Activated T-helper 1 cell treated with anti-CD3 and anti-CD28 coated beads, Interleukin-12 subunit alpha, Interleukin-12 subunit beta, Interleukin-2, Interleukin-4 antibody, amounts not matched to agents 30 ng/mL and 10 ng/mL and 1 ng/mL, durations not matched to agents 14 hours and 24 hours and 36 hours (primary cell): Measurements from ENCODE around the gene SP140L. TPM values are rescaled to one million over a fixed set of nuclear protein-coding genes. Genes with fewer than 3 reads are reported as not detected.
"Not testable (repeated sequence)": the region's sequence is repeated elsewhere in the genome, so short reads cannot be mapped to it uniquely, and the experiment has no call there.

Experiments used
- DNase-seq: peaks from one replicate; pipeline ENCODE4 v3.0.0; 2021; ENCODE audit warnings: low spot score
- H3K27ac Mint-ChIP-seq: one replicate; pipeline ENCODE4 v1.8.0; 2021; ENCODE audit warnings: mild to moderate bottlenecking, mixed read lengths
- H3K27me3 Mint-ChIP-seq: one replicate; pipeline ENCODE4 v1.8.0; 2022; ENCODE audit warnings: mild to moderate bottlenecking, moderate library complexity, mixed read lengths; ENCODE audit not compliant: insufficient read depth
- H3K36me3 Mint-ChIP-seq: one replicate; pipeline ENCODE4 v1.8.0; 2021; ENCODE audit warnings: low read depth, mixed read lengths
- H3K4me1 Mint-ChIP-seq: one replicate; pipeline ENCODE4 v1.8.0; 2021; ENCODE audit warnings: low read depth, mixed read lengths
- H3K4me3 Mint-ChIP-seq: one replicate; pipeline ENCODE4 v1.8.0; 2021; ENCODE audit warnings: mild to moderate bottlenecking, moderate library complexity, mixed read lengths
- H3K9me3 Mint-ChIP-seq: one replicate; pipeline ENCODE4 v1.8.0; 2021; ENCODE audit warnings: mixed read lengths
- intact Hi-C: fragments of 100-400 bp; cut with micrococcal nuclease; formaldehyde crosslinking; loops from one replicate; pipeline ENCODE4 v1.15.1; 2024
- total RNA-seq: library from RNA; stranded (reverse); gene quantifications from 2 replicates; pipeline ENCODE4 v1.2.3, GENCODE V29; 2022

SP140L gene
- total RNA-seq, 1 donor from 2014 or later: 57.8 TPM

- peaks cover 27% of the 10 kb centered on the region for H3K4me1 Mint-ChIP-seq
- H3K9me3 Mint-ChIP-seq, H3K27ac Mint-ChIP-seq, intact Hi-C loops, DNase-seq, H3K4me3 Mint-ChIP-seq, H3K27me3 Mint-ChIP-seq: not testable (repeated sequence)
- peaks cover 65% of the 10 kb centered on the region for H3K36me3 Mint-ChIP-seq
Observed at GRCh38 chr2:230311634-230312033, 15.4 kb upstream of the SP140L start.

- Mint-ChIP-seq H3K27ac (no peak overlapping the region), H3K4me1 (peaks cover 34% of the 10 kb centered on the region), H3K36me3 (peaks cover 71% of the 10 kb centered on the region), H3K27me3 (no peaks in the 10 kb centered on the region), H3K4me3 (no peak overlapping the region), H3K9me3 (no peaks in the 10 kb centered on the region)
- no peak for DNase-seq
- intact Hi-C loops: no loop called here
Observed at GRCh38 chr2:230312638-230313037, 14.4 kb upstream of the SP140L start.

DNA sequence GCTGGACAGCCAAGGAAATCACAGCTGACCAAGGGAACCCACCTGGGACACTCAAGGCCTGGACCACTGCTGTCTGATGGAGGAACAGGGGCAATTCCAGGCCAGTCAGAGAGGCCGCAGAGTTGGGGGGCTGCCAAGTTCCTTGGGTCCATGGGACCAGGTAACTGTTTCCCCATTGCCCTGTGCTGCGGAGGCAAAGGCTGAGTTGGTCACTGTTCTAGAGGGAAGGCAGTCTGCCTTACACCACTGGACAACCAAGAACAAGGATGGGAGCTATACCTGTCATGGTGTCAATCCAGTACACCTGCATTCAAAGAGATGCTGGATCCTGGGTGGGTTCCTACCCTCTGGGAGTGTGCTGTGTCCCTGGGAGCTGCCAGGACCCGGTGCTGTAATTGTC, 9.6 kb upstream of the SP140L start:
- no peaks in the 10 kb centered on the region for H3K27me3 Mint-ChIP-seq
- H3K4me1 Mint-ChIP-seq: peaks cover 67% of the 10 kb centered on the region
- peak overlapping the region; percentile 89 for H3K27ac Mint-ChIP-seq
- H3K4me3 Mint-ChIP-seq: no peak overlapping the region
- H3K9me3 Mint-ChIP-seq: peaks cover under 1% of the 10 kb centered on the region
- intact Hi-C loops: no loop called here
- DNase-seq: no peak
- H3K36me3 Mint-ChIP-seq: peaks cover 69% of the 10 kb centered on the region

DNA sequence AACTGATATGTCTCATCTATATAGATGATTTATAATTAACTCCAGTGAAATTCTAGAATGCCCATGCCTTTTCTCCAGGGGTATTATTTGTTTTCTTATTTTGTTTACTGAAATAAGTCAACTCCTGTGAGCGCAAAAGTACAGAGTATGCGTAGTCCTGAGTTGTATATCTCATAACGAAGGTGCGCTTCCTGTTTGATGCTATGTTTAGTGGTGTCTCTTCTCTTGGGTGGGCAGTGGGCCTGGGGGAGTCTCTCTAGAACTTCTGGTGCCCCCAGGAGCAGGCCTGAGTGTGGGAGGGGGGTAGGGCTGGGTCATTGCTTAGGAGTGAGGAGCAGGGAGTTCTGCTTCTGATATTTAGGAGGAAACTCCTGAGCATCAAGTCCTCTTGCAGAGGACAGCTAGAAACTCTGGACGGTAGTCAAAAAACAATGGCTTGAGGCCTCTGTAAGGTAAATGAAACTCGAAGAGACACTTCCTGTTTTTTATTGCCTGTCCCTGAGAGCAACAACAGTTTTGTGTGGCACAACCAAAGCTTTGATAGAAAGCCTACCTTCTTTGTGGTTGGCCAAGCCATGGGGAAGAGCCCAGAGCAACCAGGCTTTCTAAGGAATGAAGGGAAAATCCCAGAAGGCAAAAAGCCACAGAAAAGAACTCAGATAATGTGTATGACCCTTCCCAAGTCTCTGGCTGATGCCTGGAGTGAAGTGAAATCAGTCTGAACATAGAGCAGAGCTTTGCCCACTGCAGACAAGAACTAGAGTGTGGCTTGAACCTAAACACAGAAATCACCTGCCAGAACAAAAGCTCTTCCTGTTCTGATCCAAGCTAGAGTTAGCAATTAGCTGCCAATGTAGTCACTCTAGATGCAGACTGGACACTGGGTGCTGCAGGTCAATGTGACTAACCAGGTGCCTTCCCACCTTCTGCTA, 8.5 kb upstream of the SP140L start:
- H3K4me1 Mint-ChIP-seq: peaks cover 74% of the 10 kb centered on the region
- peak overlapping the region; percentile 89 for H3K27ac Mint-ChIP-seq
- H3K9me3 Mint-ChIP-seq: peaks cover 6% of the 10 kb centered on the region
- H3K4me3 Mint-ChIP-seq: peak overlapping the region; percentile 45
- H3K36me3 Mint-ChIP-seq: peaks cover 66% of the 10 kb centered on the region
- intact Hi-C loops: loop anchor here (1.0 to 2.0 kb wide), 6 partner anchors 9 to 292 kb away; partner anchors contain the start of gene SP140L
- no peaks in the 10 kb centered on the region for H3K27me3 Mint-ChIP-seq
- DNase-seq: no peak

DNA sequence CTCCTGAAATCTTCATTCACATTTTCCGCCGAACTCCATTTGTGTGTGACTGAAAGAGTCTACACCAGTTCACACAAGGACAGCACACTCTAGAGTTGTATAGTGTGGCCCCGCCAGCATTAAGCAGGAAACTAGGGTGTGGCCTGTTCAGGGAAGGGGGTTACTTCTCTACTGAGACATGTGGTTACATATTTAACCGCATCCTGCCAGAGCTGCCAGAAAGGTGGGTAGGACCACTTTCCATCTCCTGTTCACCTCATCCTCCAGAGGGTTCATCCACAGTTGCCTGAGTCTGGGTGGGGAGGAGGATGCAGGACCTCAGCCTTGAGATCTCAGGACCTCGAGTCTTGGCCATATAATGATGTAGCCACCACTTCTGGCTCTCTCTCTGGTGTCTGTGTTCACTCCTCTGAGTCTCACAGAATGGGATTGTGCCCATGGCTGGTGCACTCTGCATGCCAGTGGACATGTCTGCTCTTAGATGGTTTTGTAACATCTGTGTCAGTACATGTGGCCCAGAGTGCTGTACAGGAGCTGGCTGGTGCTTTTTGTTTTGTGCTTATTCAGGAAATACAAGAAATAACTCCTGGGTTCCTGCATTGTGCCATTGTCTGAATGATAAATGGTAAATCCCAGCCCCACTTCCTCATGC, 7.7 kb upstream of the SP140L start:
- H3K27me3 Mint-ChIP-seq: no peaks in the 10 kb centered on the region
- H3K4me1 Mint-ChIP-seq: peaks cover 76% of the 10 kb centered on the region
- peak; percentile 76 for DNase-seq
- peak overlapping the region; percentile 89 for H3K27ac Mint-ChIP-seq
- H3K4me3 Mint-ChIP-seq: peak overlapping the region; percentile 45
- peaks cover 57% of the 10 kb centered on the region for H3K36me3 Mint-ChIP-seq
- intact Hi-C loops: loop anchor here (1.0 to 2.0 kb wide), 6 partner anchors 8 to 291 kb away; partner anchors contain the start of gene SP140L
- peaks cover 6% of the 10 kb centered on the region for H3K9me3 Mint-ChIP-seq

DNA sequence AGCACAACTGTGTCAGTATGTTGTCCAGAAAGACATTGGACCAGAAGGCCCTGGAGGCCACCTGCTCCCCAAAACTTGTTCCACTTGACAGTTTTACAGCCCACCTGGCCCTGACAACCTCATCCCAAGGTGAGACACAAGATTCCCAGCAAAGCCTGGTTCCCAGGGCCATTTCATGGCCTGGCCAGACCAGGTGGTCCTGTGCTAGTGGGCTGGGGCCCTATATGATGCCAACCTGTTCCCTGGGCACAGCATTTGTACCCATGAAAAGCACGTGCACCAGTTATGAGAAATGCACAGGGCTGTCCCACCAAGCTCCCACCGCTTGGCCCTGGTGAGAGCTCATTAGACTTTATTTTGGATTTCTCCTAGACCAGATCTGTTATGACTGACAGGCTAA, 6.0 kb upstream of the SP140L start:
- Mint-ChIP-seq H3K4me1 (peaks cover 85% of the 10 kb centered on the region), H3K9me3 (peaks cover 6% of the 10 kb centered on the region), H3K27ac (peak overlapping the region; percentile 12), H3K4me3 (no peak overlapping the region), H3K36me3 (peaks cover 43% of the 10 kb centered on the region), H3K27me3 (no peaks in the 10 kb centered on the region)
- intact Hi-C loops: no loop called here
- DNase-seq: no peak

- Mint-ChIP-seq H3K4me3 (no peak overlapping the region), H3K27ac (peak overlapping the region; percentile 58), H3K4me1 (peaks cover 87% of the 10 kb centered on the region), H3K36me3 (peaks cover 39% of the 10 kb centered on the region), H3K9me3 (peaks cover 6% of the 10 kb centered on the region), H3K27me3 (no peaks in the 10 kb centered on the region)
- intact Hi-C loops: no loop called here
- DNase-seq: no peak
Observed at GRCh38 chr2:230322561-230323384, 4.2 kb upstream of the SP140L start.

DNA sequence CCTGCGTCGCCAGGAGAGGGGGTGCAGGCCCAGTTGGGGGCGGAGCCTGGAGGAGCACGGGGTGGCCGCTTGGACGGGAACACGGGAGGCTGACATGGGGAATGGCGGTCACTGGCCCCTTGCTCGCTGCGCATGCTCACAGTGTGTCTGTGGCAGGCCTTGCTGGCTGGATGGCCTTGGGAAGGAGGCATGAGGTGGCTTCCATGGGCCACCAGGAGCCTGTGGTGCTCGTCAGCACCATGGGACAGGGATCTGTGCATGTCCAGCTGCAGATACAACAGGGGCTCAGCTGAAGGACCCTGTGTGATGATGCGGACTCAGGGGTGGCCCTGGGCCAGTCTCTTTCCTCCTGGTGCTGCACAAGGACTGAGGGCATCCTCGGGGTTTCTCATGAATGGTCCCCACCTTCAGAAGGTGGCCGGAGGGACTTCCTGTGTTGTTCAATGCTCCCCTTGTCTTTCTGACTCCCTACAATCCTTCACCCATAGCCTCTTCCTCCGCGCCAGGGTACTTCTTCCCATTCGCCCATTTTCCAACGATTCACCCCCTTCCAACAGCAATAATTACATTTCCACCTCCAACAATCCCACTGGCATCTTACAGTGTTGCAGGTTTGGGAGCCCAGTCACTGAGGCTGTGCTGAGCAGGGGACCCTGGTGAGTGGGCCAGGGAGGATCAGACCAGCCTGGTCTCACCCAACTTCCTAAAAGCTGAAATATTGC, 3.4 kb upstream of the SP140L start:
- peaks cover 6% of the 10 kb centered on the region for H3K9me3 Mint-ChIP-seq
- intact Hi-C loops: no loop called here
- no peak for DNase-seq

DNA sequence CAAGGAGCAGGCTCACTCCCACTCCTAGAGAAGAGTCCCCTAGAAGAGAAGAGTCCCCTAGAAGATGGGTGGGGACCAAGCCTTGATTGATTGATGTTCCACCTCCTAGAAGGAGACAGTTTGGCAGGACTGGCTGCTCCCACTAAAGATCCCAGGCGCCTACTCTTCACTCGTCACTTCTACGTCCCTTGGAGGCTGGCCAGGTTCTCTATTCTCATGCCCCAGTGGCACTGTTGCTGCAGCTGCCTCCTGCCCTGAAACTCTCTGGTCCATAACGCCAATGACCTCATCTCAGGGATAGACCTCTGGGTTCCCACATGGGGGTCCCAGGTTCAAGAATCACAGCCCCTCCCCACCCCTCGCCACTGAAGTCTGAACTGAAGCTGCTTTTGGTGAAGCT, 2.5 kb upstream of the SP140L start:
- Mint-ChIP-seq H3K4me1 (peaks cover 85% of the 10 kb centered on the region), H3K27me3 (no peaks in the 10 kb centered on the region), H3K27ac (peak overlapping the region; percentile 12), H3K36me3 (peaks cover 42% of the 10 kb centered on the region), H3K9me3 (peaks cover 6% of the 10 kb centered on the region), H3K4me3 (peak overlapping the region; percentile 98)
- DNase-seq: no peak
- intact Hi-C loops: no loop called here

More for the DNA sequence above, 3.4 kb upstream of the SP140L start:
- H3K4me1 Mint-ChIP-seq: peaks cover 84% of the 10 kb centered on the region
- peak overlapping the region; percentile 46 for H3K4me3 Mint-ChIP-seq
- peaks cover 34% of the 10 kb centered on the region for H3K36me3 Mint-ChIP-seq
- H3K27ac Mint-ChIP-seq: peak overlapping the region; percentile 8
- H3K27me3 Mint-ChIP-seq: no peaks in the 10 kb centered on the region

GRCh38 chr2:230325316-230326243, 1.4 kb upstream of the SP140L start:
- peak overlapping the region; percentile 98 for H3K4me3 Mint-ChIP-seq
- H3K36me3 Mint-ChIP-seq: peaks cover 45% of the 10 kb centered on the region
- H3K27me3 Mint-ChIP-seq: no peaks in the 10 kb centered on the region
- H3K27ac Mint-ChIP-seq: no peak overlapping the region
- H3K4me1 Mint-ChIP-seq: peaks cover 87% of the 10 kb centered on the region
- intact Hi-C loops: loop anchor here (2.0 kb wide), 2 partner anchors 71 to 107 kb away; partner anchors contain the start of gene SP110
- DNase-seq: no peak
- H3K9me3 Mint-ChIP-seq: peaks cover 6% of the 10 kb centered on the region

DNA sequence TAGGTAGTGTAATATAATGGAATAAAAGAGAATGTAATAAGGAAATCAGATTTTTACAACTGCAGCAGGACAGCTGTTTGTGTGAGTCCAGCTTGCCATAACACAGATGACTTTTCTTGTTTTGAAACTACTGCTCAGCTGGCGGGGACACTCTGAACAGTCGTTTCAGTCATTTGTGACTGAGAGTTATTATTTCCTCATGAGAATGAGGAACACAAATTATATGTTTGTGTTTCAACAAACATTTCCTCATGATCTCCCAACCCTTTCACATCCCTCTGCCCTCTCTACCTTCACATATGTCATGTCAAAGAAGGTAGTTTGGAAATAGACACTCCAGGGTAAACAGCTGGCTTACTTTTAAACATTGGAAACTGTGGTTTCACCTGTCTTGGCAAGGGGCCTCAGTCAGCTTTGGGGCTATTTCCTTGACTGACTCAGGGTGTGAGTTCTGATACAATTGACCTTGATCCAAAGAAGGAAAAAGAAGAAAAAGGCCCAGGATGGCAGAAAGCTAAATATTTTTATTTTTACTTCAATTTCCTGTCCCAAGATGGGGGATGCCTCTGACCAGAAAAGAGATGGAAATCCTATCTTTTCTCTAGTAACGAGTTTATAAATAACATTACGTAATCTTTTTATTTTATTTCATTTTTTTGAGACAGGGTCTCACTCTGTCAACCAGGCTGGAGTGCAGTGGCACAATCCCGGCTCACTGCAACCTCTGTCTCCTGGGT, 593 bp downstream of the SP140L start:
- peak overlapping the region; percentile 93 for H3K27ac Mint-ChIP-seq
- peaks cover 41% of the 10 kb centered on the region for H3K36me3 Mint-ChIP-seq
- H3K9me3 Mint-ChIP-seq: peaks cover 4% of the 10 kb centered on the region
- H3K27me3 Mint-ChIP-seq: no peaks in the 10 kb centered on the region
- peaks cover 90% of the 10 kb centered on the region for H3K4me1 Mint-ChIP-seq
- intact Hi-C loops: loop anchor here (1.0 to 2.0 kb wide), 5 partner anchors 8 to 109 kb away; partner anchors contain the start of genes SP100 and SP110
- H3K4me3 Mint-ChIP-seq: peak overlapping the region; percentile 98
- DNase-seq: no peak
